Pancreas (tissue), 10 donors: ENCODE results near the gene SH3RF3. TPM values are rescaled to one million over a fixed set of nuclear protein-coding genes. Genes with fewer than 3 reads are reported as not detected.

Source experiments
- ATAC-seq, 4 donors: fragments of 200-7000 bp; cut with Tn5 transposase; one replicate each; pipeline versions ENCODE4 v1.8.0 to v1.9.1; 2020; ENCODE audit warnings: mild to moderate bottlenecking in 4 of 4, moderate library complexity in 4 of 4
- DNase-seq, 6 donors: peaks; one replicate each; pipeline ENCODE4 v3.0.0-alpha.2; 2020
- FAIRE-seq: peaks from 2 replicates; lab custom pipeline; 2012; peaks lifted over from hg19 to GRCh38; lab: Jason Lieb, UNC
- H3K27ac ChIP-seq, 4 donors: fragments of 200-600 bp; sonication (generic); 1 replicate in 3 of 4; 2 replicates in 1 of 4; pipeline versions ENCODE4 v1.5.0 to v1.8.0; 2020
- H3K27me3 ChIP-seq, 4 donors: fragments of 200-600 bp; one replicate each; pipeline ENCODE4 v1.8.0; 2021
- H3K36me3 ChIP-seq, 3 donors: fragments of 200-600 bp; sonication (generic) in 1 of 3; one replicate each; pipeline versions ENCODE4 v1.5.0 to v1.8.0; 2020 to 2021
- H3K4me1 ChIP-seq, 3 donors: fragments of 200-600 bp; one replicate each; pipeline ENCODE4 v1.8.0; 2021
- H3K4me3 ChIP-seq, 4 donors: fragments of 200-600 bp; sonication (generic) in 2 of 4; one replicate each; pipeline versions ENCODE4 v1.5.0 to v1.8.0; 2020 to 2021
- H3K9me3 ChIP-seq, 4 donors: fragments of 200-600 bp; one replicate each; pipeline ENCODE4 v1.8.0; 2021
- CTCF ChIP-seq, 4 donors: fragments of 200-600 bp; sonication (generic) in 3 of 4; IDR thresholded peaks; one replicate each; pipeline versions ENCODE4 v1.5.0 to v1.8.0; 2021; ENCODE audit warnings: antibody characterized with exemption in 4 of 4
- WGBS, 2 donors: extraction: QIAGEN DNeasy Blood & Tissue Kit; methylation state at CpG; one replicate each; pipeline ENCODE4 v1.1.7; 2013; 5-methylcytosine and 5-hydroxymethylcytosine counted together
- intact Hi-C, 3 donors: fragments of 100-400 bp; cut with DNase I; formaldehyde crosslinking; loops; one replicate each; pipeline versions ENCODE4 v1.11.1 to v1.14.2; 2022
- polyA plus RNA-seq, 2 donors: library from polyadenylated mRNA; stranded (reverse); fragments of 200-250 nt; gene quantifications; one replicate each; pipeline ENCODE4 v1.2.3, GENCODE V29; 2013
- total RNA-seq, 6 donors: library from RNA; stranded (reverse); fragmentation: NEBNext Ultra II Directional in 4 of 6; extraction: Animal tissue kit (Norgen Biotek cat#: 25700) in 4 of 6; gene quantifications; one replicate each; pipeline versions ENCODE4 v1.2.1 to v1.2.4, GENCODE V29; 2021 to 2023
- donor health status: healthy with polysubstance abuse.
- donor health status: DM: no; HTN: no; CAD: no; lungs with moderate emphysema.
- donor health status: DM: no; HTN: no; CAD: no.
- donor health status: control.
- donor health status: control.
- donor health status: Bipolar disorder and iron deficiency.
- donor health status: DM: yes; HTN: yes; CAD: no.
- donor health status: DM: no; HTN: no; CAD: no.
- donor health status: DM: no; HTN: no; CAD: no.
- donor health status: DM: yes; HTN: yes; CAD: no.

SH3RF3 gene
- total and polyA plus RNA-seq, 8 donors, result 1.1 to 3.5 (median 1.8) TPM

- H3K36me3 ChIP-seq, result no peaks in the 10 kb centered on the region
- TF ChIP-seq CTCF (IDR thresholded peaks at IDR 0.05), result no peak
- no peak overlapping the region for H3K27ac ChIP-seq
- DNase-seq (no peak), FAIRE-seq (no peak), ATAC-seq (no peak)
- H3K9me3 ChIP-seq, result no peaks in the 10 kb centered on the region
- H3K4me1 ChIP-seq, result peaks cover 17 to 25% (median 19%) of the 10 kb centered on the region in 3 donors
- no peak overlapping the region for H3K4me3 ChIP-seq
- WGBS, 2 donors, result 70 to 80% methylated on average over 15 of the region's 15 CpGs
- H3K27me3 ChIP-seq, result no peaks in the 10 kb centered on the region
- intact Hi-C loops, result no loop called here
Observed at GRCh38 chr2:109482361-109482861, 353.4 kb downstream of the SH3RF3 start.

GRCh38 chr2:109486711-109487535 is 357.9 kb downstream of the SH3RF3 start:
- ATAC-seq (no peak), FAIRE-seq (no peak), DNase-seq (no peak)
- no peaks in the 10 kb centered on the region for H3K9me3 ChIP-seq
- 82 to 85% methylated on average over 19 of the region's 19 CpGs for WGBS, 2 donors
- H3K27me3 ChIP-seq, result no peaks in the 10 kb centered on the region
- intact Hi-C loops, result no loop called here
- H3K27ac ChIP-seq, result no peak overlapping the region
- H3K4me3 ChIP-seq, result no peak overlapping the region
- TF ChIP-seq CTCF (IDR thresholded peaks at IDR 0.05), result no peak
- H3K36me3 ChIP-seq, result no peaks in the 10 kb centered on the region
- peaks cover 8 to 11% (median 10%) of the 10 kb centered on the region in 3 donors for H3K4me1 ChIP-seq

GRCh38 chr2:109487536-109487869 is 358.5 kb downstream of the SH3RF3 start:
- DNase-seq (no peak), FAIRE-seq (no peak)

GRCh38 chr2:109487871-109488655 is 359.1 kb downstream of the SH3RF3 start:
- ATAC-seq, result no peak
- 88 to 91% methylated on average over 14 of the region's 14 CpGs for WGBS, 2 donors
- Histone ChIP-seq H3K36me3 (no peaks in the 10 kb centered on the region), H3K9me3 (no peaks in the 10 kb centered on the region), H3K27ac (no peak overlapping the region), H3K4me3 (no peak overlapping the region), H3K27me3 (no peaks in the 10 kb centered on the region), H3K4me1 (peaks cover 3 to 7% (median 4%) of the 10 kb centered on the region in 3 donors)
- no peak for DNase-seq
- intact Hi-C loops, result no loop called here
- FAIRE-seq, result no peak
- TF ChIP-seq CTCF (IDR thresholded peaks at IDR 0.05), result no peak

More at GRCh38 chr2:109487536-109487869, 358.5 kb downstream of the SH3RF3 start:
- Histone ChIP-seq H3K27ac (no peak overlapping the region), H3K9me3 (no peaks in the 10 kb centered on the region), H3K4me1 (peaks cover 8 to 10% (median 10%) of the 10 kb centered on the region in 3 donors), H3K4me3 (no peak overlapping the region), H3K36me3 (no peaks in the 10 kb centered on the region), H3K27me3 (no peaks in the 10 kb centered on the region)
- WGBS, 2 donors, result 83 to 85% methylated on average over 7 of the region's 7 CpGs
- no peak for ATAC-seq
- intact Hi-C loops, result no loop called here
- no peak for TF ChIP-seq CTCF (IDR thresholded peaks at IDR 0.05)
